Measurements from ENCODE around the gene C3. TPM values are rescaled to one million over a fixed set of nuclear protein-coding genes. Genes with fewer than 3 reads are reported as not detected.

C3 gene
- total and polyA plus RNA-seq, 5 experiments from 2014 or later: 0.80 to 2.4 TPM; not detected in 3

DNA sequence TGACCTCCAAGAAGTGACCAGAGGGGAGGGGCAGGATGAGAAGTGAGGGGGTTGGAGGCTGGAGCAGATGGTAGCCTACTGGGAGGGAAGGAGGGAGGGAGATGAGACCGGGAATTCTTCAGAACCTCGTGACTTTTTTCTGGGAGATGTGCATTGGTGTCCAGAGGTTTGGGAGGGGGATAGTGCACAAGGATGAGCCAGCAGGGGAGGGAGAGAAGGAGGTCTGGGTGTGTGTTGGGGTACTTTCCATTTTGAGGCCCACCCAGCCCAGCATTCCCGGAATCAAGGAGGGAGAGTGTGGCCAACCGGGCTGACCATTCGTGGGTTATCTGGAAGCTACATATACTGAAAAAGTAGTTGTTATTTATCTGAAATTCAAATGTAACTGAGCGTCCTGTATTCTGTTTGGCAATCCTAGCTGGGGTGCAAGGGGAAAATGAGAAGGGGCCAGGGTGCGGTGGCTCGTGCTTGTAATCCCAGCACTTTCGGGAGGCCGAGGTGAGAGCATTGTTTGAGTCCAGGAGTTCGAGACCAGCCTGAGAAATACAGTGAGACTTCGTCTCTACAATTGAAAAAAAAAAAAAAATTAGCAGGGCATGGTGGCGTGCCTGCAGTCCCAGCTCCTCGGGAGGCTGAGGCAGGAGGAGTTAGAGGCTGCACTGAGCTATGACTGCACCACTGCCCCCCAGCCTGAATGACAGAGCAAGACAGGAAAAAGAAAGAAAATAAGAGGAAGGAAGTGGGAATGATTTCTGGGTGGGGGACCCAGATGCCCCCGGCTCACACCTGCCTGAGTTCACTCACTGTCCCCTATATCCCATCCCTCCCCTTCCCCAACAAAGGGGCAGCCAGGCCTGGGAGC is 4.4 kb upstream of the C3 start:
- DNase-seq (no peak), ATAC-seq (no peak)
- Mint-ChIP-seq H3K9me3 (no peaks in the 10 kb centered on the region), H3K27ac (peak overlapping the region in 2 of 10 donors; percentile 26 to 40), H3K4me1 (peaks cover 11 to 59% (median 22%) of the 10 kb centered on the region in 4 donors), H3K4me3 (peak overlapping the region in 1 of 10 donors; percentile 41), H3K27me3 (no peaks in the 10 kb centered on the region), H3K36me3 (peaks cover 0 to 4% (median 2%) of the 10 kb centered on the region in 3 donors)
- POLR2A ChIA-PET: no interaction called here

GRCh38 chr19:6723738-6724137 is 3.3 kb upstream of the C3 start:
- Mint-ChIP-seq H3K27me3 (no peaks in the 10 kb centered on the region), H3K4me1 (peaks cover 10 to 57% (median 22%) of the 10 kb centered on the region in 4 donors), H3K36me3 (no peaks in the 10 kb centered on the region), H3K9me3 (no peaks in the 10 kb centered on the region), H3K27ac (peak overlapping the region in 1 of 10 donors; percentile 53), H3K4me3 (no peak overlapping the region)
- ATAC-seq: no peak
- DNase-seq: no peak
- POLR2A ChIA-PET: no interaction called here

DNA sequence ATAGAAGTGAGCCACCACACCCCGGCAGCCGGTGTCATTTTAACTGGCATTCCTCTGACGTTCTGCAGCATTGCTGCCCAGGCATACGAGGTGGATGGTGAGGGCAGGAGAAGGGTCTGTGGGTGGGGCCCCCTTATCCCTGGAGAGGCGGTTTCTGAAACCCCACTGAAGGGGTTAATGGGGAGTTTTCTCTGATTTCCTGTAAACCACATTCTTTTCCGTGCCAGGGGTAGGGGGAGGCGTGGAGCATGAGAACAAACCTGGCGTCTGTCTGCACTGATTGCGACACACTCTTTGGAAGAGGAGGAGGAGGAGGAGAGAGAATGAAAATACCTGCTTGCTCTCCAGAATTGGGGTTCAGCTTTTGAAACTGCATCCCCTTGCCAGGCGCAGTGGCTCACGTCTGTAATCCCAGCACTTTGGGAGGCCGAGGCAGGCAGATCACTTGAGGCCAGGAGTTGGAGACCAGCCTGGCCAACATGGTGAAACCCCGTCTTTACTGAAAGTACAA is 2.7 kb upstream of the C3 start:
- Mint-ChIP-seq H3K27ac (peak overlapping the region in 2 of 10 donors; percentile 45 to 78), H3K9me3 (no peaks in the 10 kb centered on the region), H3K36me3 (no peaks in the 10 kb centered on the region), H3K27me3 (no peaks in the 10 kb centered on the region), H3K4me3 (peak overlapping the region in 1 of 10 donors; percentile 48), H3K4me1 (peaks cover 10 to 51% (median 20%) of the 10 kb centered on the region in 4 donors)
- ATAC-seq: no peak
- POLR2A ChIA-PET: no interaction called here
- no peak for DNase-seq

DNA sequence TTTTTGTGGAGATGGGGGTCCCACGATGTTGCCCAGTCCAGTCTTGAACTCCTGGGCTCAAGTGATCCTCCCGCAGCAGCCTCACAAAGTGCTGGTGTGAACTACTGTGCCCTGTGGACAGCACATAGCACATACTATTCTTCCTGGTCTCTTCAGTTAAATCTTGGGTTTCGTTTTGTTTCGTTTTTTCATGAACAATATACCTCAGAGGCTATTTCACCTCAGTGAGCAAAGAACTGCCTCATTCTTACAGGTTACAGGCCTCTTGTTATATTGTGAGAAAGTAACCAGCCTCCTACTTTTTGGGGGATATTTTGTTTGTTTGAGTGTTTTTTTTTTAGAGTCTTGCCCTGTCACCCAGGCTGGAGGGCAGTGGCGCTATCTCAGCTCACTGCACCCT is 1.3 kb upstream of the C3 start:
- peak overlapping the region in 1 of 10 donors; percentile 39 for H3K27ac Mint-ChIP-seq

DNA sequence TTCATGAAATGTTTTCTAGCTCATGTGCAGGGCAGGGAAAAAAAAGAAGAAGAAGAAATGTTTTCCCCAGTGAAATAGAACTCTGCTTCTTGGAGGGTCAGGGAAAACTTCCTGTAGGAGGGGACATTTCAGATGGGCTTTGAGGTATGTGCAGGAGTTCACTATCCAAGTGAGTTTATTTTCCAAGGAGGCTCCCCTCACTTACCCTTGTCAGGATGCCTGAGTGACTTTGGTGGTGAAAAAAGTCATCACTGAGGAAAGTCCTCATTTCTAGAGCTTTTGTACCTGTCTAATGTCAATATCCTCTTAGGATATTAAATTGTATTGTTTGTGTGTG is 656 bp upstream of the C3 start:
- POLR2A ChIA-PET: interaction anchor here (0.7 kb wide), 1 partner anchor 201 kb away, joined by 3 read pairs; no protein-coding TSS in a partner anchor
- Mint-ChIP-seq H3K27ac (peak overlapping the region in 1 of 10 donors; percentile 32), H3K4me3 (no peak overlapping the region), H3K27me3 (peaks cover 0 to 10% (median 5%) of the 10 kb centered on the region in 5 donors), H3K9me3 (no peaks in the 10 kb centered on the region), H3K36me3 (no peaks in the 10 kb centered on the region), H3K4me1 (peaks cover 19 to 49% (median 26%) of the 10 kb centered on the region in 4 donors)
- ATAC-seq (no peak), DNase-seq (no peak)

More for the DNA sequence above, 1.3 kb upstream of the C3 start:
- no peak for ATAC-seq
- POLR2A ChIA-PET: no interaction called here
- peaks cover 18 to 49% (median 26%) of the 10 kb centered on the region in 4 donors for H3K4me1 Mint-ChIP-seq
- H3K9me3 Mint-ChIP-seq: no peaks in the 10 kb centered on the region
- DNase-seq: no peak
- no peaks in the 10 kb centered on the region for H3K36me3 Mint-ChIP-seq
- no peak overlapping the region for H3K4me3 Mint-ChIP-seq
- H3K27me3 Mint-ChIP-seq: peaks cover 0 to 10% (median 3%) of the 10 kb centered on the region in 5 donors

DNA sequence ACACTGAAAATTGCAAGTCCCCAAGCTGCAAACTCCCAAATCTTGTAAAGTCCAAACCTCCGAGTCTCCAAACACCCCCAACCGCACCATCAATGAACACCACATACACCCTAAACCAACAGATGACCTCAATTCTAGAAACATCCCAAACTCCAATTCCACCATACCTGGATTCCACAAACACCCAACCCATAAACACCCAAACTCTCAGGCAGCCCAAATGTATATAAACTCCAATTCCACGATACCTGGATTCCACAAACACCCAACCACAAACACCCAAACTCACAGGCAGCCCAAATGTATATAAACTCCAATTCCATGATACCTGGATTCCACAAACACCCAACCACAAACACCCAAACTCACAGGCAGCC is 470 bp downstream of the C3 start:
- peaks cover 0 to 10% (median 5%) of the 10 kb centered on the region in 5 donors for H3K27me3 Mint-ChIP-seq
- H3K4me1 Mint-ChIP-seq: peaks cover 14 to 41% (median 18%) of the 10 kb centered on the region in 4 donors
- H3K36me3 Mint-ChIP-seq: no peaks in the 10 kb centered on the region
- H3K4me3 Mint-ChIP-seq: no peak overlapping the region
- H3K9me3 Mint-ChIP-seq: no peaks in the 10 kb centered on the region
- POLR2A ChIA-PET: no interaction called here
- DNase-seq (no peak), ATAC-seq (no peak)
- H3K27ac Mint-ChIP-seq: no peak overlapping the region

DNA sequence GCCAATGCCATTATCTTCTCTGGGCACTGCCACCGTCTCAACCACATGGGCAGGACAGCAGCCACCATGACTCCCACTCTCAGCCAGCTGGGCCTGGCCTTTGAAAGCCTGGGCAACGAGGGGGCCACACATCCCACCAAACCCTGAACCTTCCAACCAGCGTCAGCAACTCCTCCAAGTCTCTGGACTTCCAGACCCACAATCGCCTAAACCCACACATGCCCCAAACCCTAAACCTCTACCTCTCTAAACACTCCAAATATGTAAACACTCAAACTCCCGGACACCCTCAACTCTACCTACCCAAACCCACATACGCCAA is 949 bp downstream of the C3 start:
- Mint-ChIP-seq H3K27me3 (peaks cover 0 to 10% (median 5%) of the 10 kb centered on the region in 5 donors), H3K4me3 (no peak overlapping the region), H3K27ac (no peak overlapping the region), H3K36me3 (no peaks in the 10 kb centered on the region), H3K4me1 (peaks cover 13 to 37% (median 15%) of the 10 kb centered on the region in 4 donors), H3K9me3 (no peaks in the 10 kb centered on the region)
- no peak for DNase-seq
- POLR2A ChIA-PET: no interaction called here
- ATAC-seq: no peak

GRCh38 chr19:6718741-6719539 is 1.5 kb downstream of the C3 start:
- Mint-ChIP-seq H3K27ac (no peak overlapping the region), H3K4me1 (peaks cover 13 to 34% (median 15%) of the 10 kb centered on the region in 4 donors), H3K36me3 (no peaks in the 10 kb centered on the region), H3K9me3 (no peaks in the 10 kb centered on the region), H3K27me3 (peaks cover 0 to 10% (median 5%) of the 10 kb centered on the region in 5 donors), H3K4me3 (no peak overlapping the region)
- POLR2A ChIA-PET: no interaction called here
- DNase-seq: peak in 6 of 10 donors; percentile 16 to 37 (median 30)
- peak; percentile 53 to 70 for ATAC-seq

- peaks cover 0 to 10% (median 5%) of the 10 kb centered on the region in 5 donors for H3K27me3 Mint-ChIP-seq
- peak overlapping the region in 1 of 10 donors; percentile 10 for H3K4me3 Mint-ChIP-seq
- POLR2A ChIA-PET: no interaction called here
- peaks cover 8 to 30% (median 13%) of the 10 kb centered on the region in 4 donors for H3K4me1 Mint-ChIP-seq
- H3K9me3 Mint-ChIP-seq: no peaks in the 10 kb centered on the region
- ATAC-seq (no peak), DNase-seq (no peak)
- peak overlapping the region in 2 of 10 donors; percentile 11 to 59 for H3K27ac Mint-ChIP-seq
- H3K36me3 Mint-ChIP-seq: no peaks in the 10 kb centered on the region
Observed at GRCh38 chr19:6718111-6718740, 2.2 kb downstream of the C3 start.

GRCh38 chr19:6717441-6717971 is 2.9 kb downstream of the C3 start:
- Mint-ChIP-seq H3K4me3 (peak overlapping the region in 2 of 10 donors; percentile 15 to 20), H3K4me1 (peaks cover 8 to 25% (median 12%) of the 10 kb centered on the region in 4 donors), H3K36me3 (no peaks in the 10 kb centered on the region), H3K27ac (peak overlapping the region in 4 of 10 donors; percentile 23 to 80 (median 74)), H3K27me3 (peaks cover 3 to 10% (median 5%) of the 10 kb centered on the region in 5 donors), H3K9me3 (no peaks in the 10 kb centered on the region)
- POLR2A ChIA-PET: no interaction called here
- ATAC-seq (no peak), DNase-seq (no peak)

DNA sequence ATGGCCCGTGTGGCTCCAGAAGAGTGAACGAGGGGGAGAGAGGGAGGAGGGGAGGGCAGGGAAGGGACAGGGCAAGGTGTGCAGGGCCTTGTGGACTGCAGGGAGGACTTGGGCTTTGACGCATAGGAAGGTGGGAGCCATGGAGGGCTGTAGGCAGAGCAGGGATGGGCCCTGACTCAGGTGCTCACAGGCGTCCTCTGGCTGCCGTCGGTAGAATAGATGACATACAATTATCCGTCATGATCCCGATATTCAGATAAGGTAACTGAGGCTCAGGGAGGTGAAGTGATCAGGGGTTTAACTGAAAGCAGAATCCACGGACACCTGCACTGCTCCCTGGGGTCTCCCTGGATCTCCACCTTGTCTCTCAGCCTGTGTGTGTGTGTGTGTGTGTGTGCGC is 3.4 kb downstream of the C3 start:
- Mint-ChIP-seq H3K27ac (peak overlapping the region in 3 of 10 donors; percentile 23 to 80 (median 77)), H3K27me3 (peaks cover 3 to 10% (median 5%) of the 10 kb centered on the region in 5 donors), H3K9me3 (no peaks in the 10 kb centered on the region), H3K4me1 (peaks cover 8 to 21% (median 11%) of the 10 kb centered on the region in 4 donors), H3K4me3 (peak overlapping the region in 1 of 10 donors; percentile 15), H3K36me3 (no peaks in the 10 kb centered on the region)
- POLR2A ChIA-PET: no interaction called here
- DNase-seq (no peak), ATAC-seq (no peak)

- Mint-ChIP-seq H3K36me3 (no peaks in the 10 kb centered on the region), H3K4me3 (peak overlapping the region in 1 of 10 donors; percentile 12), H3K9me3 (no peaks in the 10 kb centered on the region), H3K27ac (peak overlapping the region in 1 of 10 donors; percentile 23), H3K27me3 (peaks cover 3 to 11% (median 6%) of the 10 kb centered on the region in 5 donors), H3K4me1 (peaks cover 7 to 16% (median 10%) of the 10 kb centered on the region in 4 donors)
- DNase-seq: no peak
- POLR2A ChIA-PET: no interaction called here
- ATAC-seq: no peak
Observed at GRCh38 chr19:6716610-6716970, 3.9 kb downstream of the C3 start.
